Measurements from ENCODE around the gene RBM33. TPM values are rescaled to one million over a fixed set of nuclear protein-coding genes. Genes with fewer than 3 reads are reported as not detected.

RBM33 gene
- total RNA-seq, 4 donors from 2014 or later, result 62.8 to 129 (median 92.8) TPM

- Histone ChIP-seq H3K27ac (no peak overlapping the region), H3K36me3 (peaks cover 0 to 34% (median 6%) of the 10 kb centered on the region in 4 donors), H3K4me1 (peaks cover 0 to 11% (median 2%) of the 10 kb centered on the region in 4 donors), H3K4me3 (no peak overlapping the region), H3K27me3 (no peaks in the 10 kb centered on the region), H3K9me3 (no peaks in the 10 kb centered on the region)
- no peak for TF ChIP-seq CTCF (IDR thresholded peaks at IDR 0.05)
- no peak for TF ChIP-seq POLR2A (IDR thresholded peaks at IDR 0.05)
- TF ChIP-seq EP300 (IDR thresholded peaks at IDR 0.05; ENCODE audit: low read depth), result no peak
- TF ChIP-seq POLR2AphosphoS5 (IDR thresholded peaks at IDR 0.05), result no peak
- in situ Hi-C loops (cut with MboI; ENCODE audit: low pct_ligation_motif_present in 1 of 4, low pct_unique_long_range_greater_than_20kb in 1 of 4, low sequenced_read_pairs in 3 of 4) (loop anchor here in 1 of 4 donors (10.0 kb wide), 1 partner anchor 131 kb away; no protein-coding TSS in a partner anchor), intact Hi-C loops (cut with DNase I; ENCODE audit: low total_unique reads) (no loop called here)
- 61 to 79% methylated on average over 2 to 3 of the region's 3 CpGs for WGBS, 2 donors (ENCODE audit: low coverage in 1 of 2)
- DNase-seq, result no peak
Measured at GRCh38 chr7:155735442-155736115, 91.1 kb downstream of the RBM33 start.

- no peaks in the 10 kb centered on the region for H3K9me3 ChIP-seq
- no peak overlapping the region for H3K4me3 ChIP-seq
- 85 to 88% methylated on average over 1 to 4 of the region's 4 CpGs for WGBS, 2 donors (ENCODE audit: low coverage in 1 of 2)
- peaks cover 0 to 11% (median 2%) of the 10 kb centered on the region in 4 donors for H3K4me1 ChIP-seq
- intact Hi-C loops (cut with DNase I; ENCODE audit: low total_unique reads) (no loop called here), in situ Hi-C loops (cut with MboI; ENCODE audit: low pct_ligation_motif_present in 1 of 4, low pct_unique_long_range_greater_than_20kb in 1 of 4, low sequenced_read_pairs in 3 of 4) (loop anchor here in 1 of 4 donors (10.0 kb wide), 1 partner anchor 133 kb away; no protein-coding TSS in a partner anchor)
- DNase-seq, result no peak
- TF ChIP-seq POLR2A (IDR thresholded peaks at IDR 0.05), result no peak
- TF ChIP-seq EP300 (IDR thresholded peaks at IDR 0.05; ENCODE audit: low read depth), result no peak
- no peak for TF ChIP-seq POLR2AphosphoS5 (IDR thresholded peaks at IDR 0.05)
- TF ChIP-seq CTCF (IDR thresholded peaks at IDR 0.05), result no peak
- H3K27me3 ChIP-seq, result no peaks in the 10 kb centered on the region
- no peak overlapping the region for H3K27ac ChIP-seq
- H3K36me3 ChIP-seq, result peaks cover 0 to 42% (median 16%) of the 10 kb centered on the region in 4 donors
Measured at GRCh38 chr7:155737590-155737989, 93.1 kb downstream of the RBM33 start.

- intact Hi-C loops (cut with DNase I; ENCODE audit: low total_unique reads), result no loop called here
- H3K27me3 ChIP-seq, result no peaks in the 10 kb centered on the region
- no peak for DNase-seq
- H3K36me3 ChIP-seq, result peaks cover 0 to 42% (median 18%) of the 10 kb centered on the region in 4 donors
- H3K4me3 ChIP-seq, result no peak overlapping the region
- peaks cover 0 to 11% (median 2%) of the 10 kb centered on the region in 4 donors for H3K4me1 ChIP-seq
- in situ Hi-C loops (cut with MboI; ENCODE audit: low pct_ligation_motif_present in 1 of 4, low pct_unique_long_range_greater_than_20kb in 1 of 4, low sequenced_read_pairs in 3 of 4), result loop anchor here in 1 of 4 donors (10.0 kb wide), 1 partner anchor 133 kb away; no protein-coding TSS in a partner anchor
- WGBS, 2 donors (ENCODE audit: low coverage in 1 of 2), result 75 to 84% methylated on average over 5 to 10 of the region's 10 CpGs
- TF ChIP-seq EP300 (IDR thresholded peaks at IDR 0.05; ENCODE audit: low read depth), result no peak
- TF ChIP-seq POLR2A (IDR thresholded peaks at IDR 0.05), result no peak
- no peaks in the 10 kb centered on the region for H3K9me3 ChIP-seq
- H3K27ac ChIP-seq, result no peak overlapping the region
Measured at GRCh38 chr7:155738104-155738503, 93.6 kb downstream of the RBM33 start.

- DNase-seq, result peak; percentile 83
- intact Hi-C loops (cut with DNase I; ENCODE audit: low total_unique reads), result no loop called here
- peaks cover 0 to 42% (median 18%) of the 10 kb centered on the region in 4 donors for H3K36me3 ChIP-seq
Measured at GRCh38 chr7:155738652-155739537, 94.4 kb downstream of the RBM33 start.

More at GRCh38 chr7:155738652-155739537, 94.4 kb downstream of the RBM33 start:
- 63 to 74% methylated on average over 11 to 13 of the region's 13 CpGs for WGBS, 2 donors (ENCODE audit: low coverage in 1 of 2)
- peaks cover 0 to 11% (median 2%) of the 10 kb centered on the region in 4 donors for H3K4me1 ChIP-seq
- no peaks in the 10 kb centered on the region for H3K9me3 ChIP-seq
- no peak overlapping the region for H3K27ac ChIP-seq
- no peaks in the 10 kb centered on the region for H3K27me3 ChIP-seq
- TF ChIP-seq POLR2A (IDR thresholded peaks at IDR 0.05) (no peak), CTCF (IDR thresholded peaks at IDR 0.05) (peak; percentile 37 to 71 (median 62))
- H3K4me3 ChIP-seq, result no peak overlapping the region
- in situ Hi-C loops (cut with MboI; ENCODE audit: low pct_ligation_motif_present in 1 of 4, low pct_unique_long_range_greater_than_20kb in 1 of 4, low sequenced_read_pairs in 3 of 4), result loop anchor here in 1 of 4 donors (10.0 kb wide), 1 partner anchor 134 kb away; no protein-coding TSS in a partner anchor
